ENCODE data around the gene DISP1. TPM values are rescaled to one million over a fixed set of nuclear protein-coding genes. Genes with fewer than 3 reads are reported as not detected.

DISP1 gene
- total and polyA plus RNA-seq, 2 experiments from 2014 or later, result 2.4 to 4.4 TPM

DNA sequence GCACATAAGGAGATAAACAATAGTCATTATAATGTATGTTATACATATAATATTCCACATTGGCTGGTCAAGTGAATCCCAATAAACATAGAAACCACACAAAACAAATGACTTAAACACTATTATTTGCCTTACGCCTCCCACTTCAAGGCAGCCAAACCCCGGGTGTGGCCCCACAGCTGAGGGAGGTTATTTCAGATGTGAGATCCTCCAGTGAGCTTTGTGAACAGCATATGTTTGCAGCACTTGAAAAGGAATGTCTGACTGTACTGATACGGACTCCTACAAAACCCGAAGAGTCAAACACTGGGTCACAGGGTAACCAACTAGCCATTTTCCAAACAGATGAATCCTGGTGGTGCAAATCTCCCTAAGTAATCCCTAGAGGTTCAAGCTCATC is 27.1 kb upstream of the DISP1 start:
- Histone ChIP-seq H4K20me1 (replicated peaks; ENCODE audit: insufficient read depth) (no peaks in the 10 kb centered on the region), H3K4me1 (ENCODE audit: insufficient read depth) (no peaks in the 10 kb centered on the region), H3K4me2 (no peak overlapping the region), H3K27ac (ENCODE audit: low read depth) (no peak overlapping the region), H2AFZ (no peak overlapping the region), H3K4me3 (no peak overlapping the region), H3K36me3 (ENCODE audit: insufficient read depth) (no peaks in the 10 kb centered on the region), H3K9me2 (ENCODE audit: insufficient read depth) (no peaks in the 10 kb centered on the region; the same call in 1 of the 2 replicates), H3F3A (replicated peaks; ENCODE audit: low read depth) (no peaks in the 10 kb centered on the region), H3K79me2 (replicated peaks; ENCODE audit: insufficient read depth) (no peaks in the 10 kb centered on the region), H3K27me3 (ENCODE audit: insufficient read depth) (peaks cover 4% of the 10 kb centered on the region; the same call in 1 of the 2 replicates)
- H3K4me3 Mint-ChIP-seq, result no peak overlapping the region
- ATAC-seq, result no peak
- no peaks in the 10 kb centered on the region for H3K9me3 Mint-ChIP-seq
- no peaks in the 10 kb centered on the region for H3K27me3 Mint-ChIP-seq (ENCODE audit: insufficient read depth, low read depth, poor library complexity)
- DNase-seq (ENCODE audit: low spot score), result no peak
- no peaks in the 10 kb centered on the region for H3K36me3 Mint-ChIP-seq (ENCODE audit: low read depth)
- TF ChIP-seq, protein P1, sequence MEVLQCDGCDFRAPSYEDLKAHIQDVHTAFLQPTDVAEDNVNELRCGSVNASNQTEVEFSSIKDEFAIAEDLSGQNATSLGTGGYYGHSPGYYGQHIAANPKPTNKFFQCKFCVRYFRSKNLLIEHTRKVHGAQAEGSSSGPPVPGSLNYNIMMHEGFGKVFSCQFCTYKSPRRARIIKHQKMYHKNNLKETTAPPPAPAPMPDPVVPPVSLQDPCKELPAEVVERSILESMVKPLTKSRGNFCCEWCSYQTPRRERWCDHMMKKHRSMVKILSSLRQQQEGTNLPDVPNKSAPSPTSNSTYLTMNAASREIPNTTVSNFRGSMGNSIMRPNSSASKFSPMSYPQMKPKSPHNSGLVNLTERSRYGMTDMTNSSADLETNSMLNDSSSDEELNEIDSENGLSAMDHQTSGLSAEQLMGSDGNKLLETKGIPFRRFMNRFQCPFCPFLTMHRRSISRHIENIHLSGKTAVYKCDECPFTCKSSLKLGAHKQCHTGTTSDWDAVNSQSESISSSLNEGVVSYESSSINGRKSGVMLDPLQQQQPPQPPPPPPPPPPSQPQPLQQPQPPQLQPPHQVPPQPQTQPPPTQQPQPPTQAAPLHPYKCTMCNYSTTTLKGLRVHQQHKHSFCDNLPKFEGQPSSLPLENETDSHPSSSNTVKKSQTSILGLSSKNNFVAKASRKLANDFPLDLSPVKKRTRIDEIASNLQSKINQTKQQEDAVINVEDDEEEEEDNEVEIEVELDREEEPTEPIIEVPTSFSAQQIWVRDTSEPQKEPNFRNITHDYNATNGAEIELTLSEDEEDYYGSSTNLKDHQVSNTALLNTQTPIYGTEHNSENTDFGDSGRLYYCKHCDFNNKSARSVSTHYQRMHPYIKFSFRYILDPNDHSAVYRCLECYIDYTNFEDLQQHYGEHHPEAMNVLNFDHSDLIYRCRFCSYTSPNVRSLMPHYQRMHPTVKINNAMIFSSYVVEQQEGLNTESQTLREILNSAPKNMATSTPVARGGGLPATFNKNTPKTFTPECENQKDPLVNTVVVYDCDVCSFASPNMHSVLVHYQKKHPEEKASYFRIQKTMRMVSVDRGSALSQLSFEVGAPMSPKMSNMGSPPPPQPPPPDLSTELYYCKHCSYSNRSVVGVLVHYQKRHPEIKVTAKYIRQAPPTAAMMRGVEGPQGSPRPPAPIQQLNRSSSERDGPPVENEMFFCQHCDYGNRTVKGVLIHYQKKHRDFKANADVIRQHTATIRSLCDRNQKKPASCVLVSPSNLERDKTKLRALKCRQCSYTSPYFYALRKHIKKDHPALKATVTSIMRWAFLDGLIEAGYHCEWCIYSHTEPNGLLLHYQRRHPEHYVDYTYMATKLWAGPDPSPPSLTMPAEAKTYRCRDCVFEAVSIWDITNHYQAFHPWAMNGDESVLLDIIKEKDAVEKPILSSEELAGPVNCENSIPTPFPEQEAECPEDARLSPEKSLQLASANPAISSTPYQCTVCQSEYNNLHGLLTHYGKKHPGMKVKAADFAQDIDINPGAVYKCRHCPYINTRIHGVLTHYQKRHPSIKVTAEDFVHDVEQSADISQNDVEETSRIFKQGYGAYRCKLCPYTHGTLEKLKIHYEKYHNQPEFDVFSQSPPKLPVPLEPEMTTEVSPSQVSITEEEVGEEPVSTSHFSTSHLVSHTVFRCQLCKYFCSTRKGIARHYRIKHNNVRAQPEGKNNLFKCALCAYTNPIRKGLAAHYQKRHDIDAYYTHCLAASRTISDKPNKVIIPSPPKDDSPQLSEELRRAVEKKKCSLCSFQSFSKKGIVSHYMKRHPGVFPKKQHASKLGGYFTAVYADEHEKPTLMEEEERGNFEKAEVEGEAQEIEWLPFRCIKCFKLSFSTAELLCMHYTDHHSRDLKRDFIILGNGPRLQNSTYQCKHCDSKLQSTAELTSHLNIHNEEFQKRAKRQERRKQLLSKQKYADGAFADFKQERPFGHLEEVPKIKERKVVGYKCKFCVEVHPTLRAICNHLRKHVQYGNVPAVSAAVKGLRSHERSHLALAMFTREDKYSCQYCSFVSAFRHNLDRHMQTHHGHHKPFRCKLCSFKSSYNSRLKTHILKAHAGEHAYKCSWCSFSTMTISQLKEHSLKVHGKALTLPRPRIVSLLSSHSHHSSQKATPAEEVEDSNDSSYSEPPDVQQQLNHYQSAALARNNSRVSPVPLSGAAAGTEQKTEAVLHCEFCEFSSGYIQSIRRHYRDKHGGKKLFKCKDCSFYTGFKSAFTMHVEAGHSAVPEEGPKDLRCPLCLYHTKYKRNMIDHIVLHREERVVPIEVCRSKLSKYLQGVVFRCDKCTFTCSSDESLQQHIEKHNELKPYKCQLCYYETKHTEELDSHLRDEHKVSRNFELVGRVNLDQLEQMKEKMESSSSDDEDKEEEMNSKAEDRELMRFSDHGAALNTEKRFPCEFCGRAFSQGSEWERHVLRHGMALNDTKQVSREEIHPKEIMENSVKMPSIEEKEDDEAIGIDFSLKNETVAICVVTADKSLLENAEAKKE (CRISPR knock-in tag; IDR thresholded peaks at IDR 0.05), result no peak
- TF ChIP-seq JUNB (IDR thresholded peaks at IDR 0.05; ENCODE audit: unreplicated experiment), result no peak
- TF ChIP-seq EZH2phosphoT487 (IDR thresholded peaks at IDR 0.05; ENCODE audit: unreplicated experiment), result no peak
- TF ChIP-seq, protein P2, sequence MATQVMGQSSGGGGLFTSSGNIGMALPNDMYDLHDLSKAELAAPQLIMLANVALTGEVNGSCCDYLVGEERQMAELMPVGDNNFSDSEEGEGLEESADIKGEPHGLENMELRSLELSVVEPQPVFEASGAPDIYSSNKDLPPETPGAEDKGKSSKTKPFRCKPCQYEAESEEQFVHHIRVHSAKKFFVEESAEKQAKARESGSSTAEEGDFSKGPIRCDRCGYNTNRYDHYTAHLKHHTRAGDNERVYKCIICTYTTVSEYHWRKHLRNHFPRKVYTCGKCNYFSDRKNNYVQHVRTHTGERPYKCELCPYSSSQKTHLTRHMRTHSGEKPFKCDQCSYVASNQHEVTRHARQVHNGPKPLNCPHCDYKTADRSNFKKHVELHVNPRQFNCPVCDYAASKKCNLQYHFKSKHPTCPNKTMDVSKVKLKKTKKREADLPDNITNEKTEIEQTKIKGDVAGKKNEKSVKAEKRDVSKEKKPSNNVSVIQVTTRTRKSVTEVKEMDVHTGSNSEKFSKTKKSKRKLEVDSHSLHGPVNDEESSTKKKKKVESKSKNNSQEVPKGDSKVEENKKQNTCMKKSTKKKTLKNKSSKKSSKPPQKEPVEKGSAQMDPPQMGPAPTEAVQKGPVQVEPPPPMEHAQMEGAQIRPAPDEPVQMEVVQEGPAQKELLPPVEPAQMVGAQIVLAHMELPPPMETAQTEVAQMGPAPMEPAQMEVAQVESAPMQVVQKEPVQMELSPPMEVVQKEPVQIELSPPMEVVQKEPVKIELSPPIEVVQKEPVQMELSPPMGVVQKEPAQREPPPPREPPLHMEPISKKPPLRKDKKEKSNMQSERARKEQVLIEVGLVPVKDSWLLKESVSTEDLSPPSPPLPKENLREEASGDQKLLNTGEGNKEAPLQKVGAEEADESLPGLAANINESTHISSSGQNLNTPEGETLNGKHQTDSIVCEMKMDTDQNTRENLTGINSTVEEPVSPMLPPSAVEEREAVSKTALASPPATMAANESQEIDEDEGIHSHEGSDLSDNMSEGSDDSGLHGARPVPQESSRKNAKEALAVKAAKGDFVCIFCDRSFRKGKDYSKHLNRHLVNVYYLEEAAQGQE (IDR thresholded peaks at IDR 0.05; ENCODE audit: unreplicated experiment), result no peak
- TF ChIP-seq NANOG (IDR thresholded peaks at IDR 0.05; ENCODE audit: borderline replicate concordance), result no peak
- TF ChIP-seq ZNF331 (CRISPR knock-in tag; IDR thresholded peaks at IDR 0.05; ENCODE audit: low read depth), result no peak
- TF ChIP-seq, protein P3, sequence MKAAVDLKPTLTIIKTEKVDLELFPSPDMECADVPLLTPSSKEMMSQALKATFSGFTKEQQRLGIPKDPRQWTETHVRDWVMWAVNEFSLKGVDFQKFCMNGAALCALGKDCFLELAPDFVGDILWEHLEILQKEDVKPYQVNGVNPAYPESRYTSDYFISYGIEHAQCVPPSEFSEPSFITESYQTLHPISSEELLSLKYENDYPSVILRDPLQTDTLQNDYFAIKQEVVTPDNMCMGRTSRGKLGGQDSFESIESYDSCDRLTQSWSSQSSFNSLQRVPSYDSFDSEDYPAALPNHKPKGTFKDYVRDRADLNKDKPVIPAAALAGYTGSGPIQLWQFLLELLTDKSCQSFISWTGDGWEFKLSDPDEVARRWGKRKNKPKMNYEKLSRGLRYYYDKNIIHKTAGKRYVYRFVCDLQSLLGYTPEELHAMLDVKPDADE (IDR thresholded peaks at IDR 0.05), result no peak
- TF ChIP-seq, protein P4, sequence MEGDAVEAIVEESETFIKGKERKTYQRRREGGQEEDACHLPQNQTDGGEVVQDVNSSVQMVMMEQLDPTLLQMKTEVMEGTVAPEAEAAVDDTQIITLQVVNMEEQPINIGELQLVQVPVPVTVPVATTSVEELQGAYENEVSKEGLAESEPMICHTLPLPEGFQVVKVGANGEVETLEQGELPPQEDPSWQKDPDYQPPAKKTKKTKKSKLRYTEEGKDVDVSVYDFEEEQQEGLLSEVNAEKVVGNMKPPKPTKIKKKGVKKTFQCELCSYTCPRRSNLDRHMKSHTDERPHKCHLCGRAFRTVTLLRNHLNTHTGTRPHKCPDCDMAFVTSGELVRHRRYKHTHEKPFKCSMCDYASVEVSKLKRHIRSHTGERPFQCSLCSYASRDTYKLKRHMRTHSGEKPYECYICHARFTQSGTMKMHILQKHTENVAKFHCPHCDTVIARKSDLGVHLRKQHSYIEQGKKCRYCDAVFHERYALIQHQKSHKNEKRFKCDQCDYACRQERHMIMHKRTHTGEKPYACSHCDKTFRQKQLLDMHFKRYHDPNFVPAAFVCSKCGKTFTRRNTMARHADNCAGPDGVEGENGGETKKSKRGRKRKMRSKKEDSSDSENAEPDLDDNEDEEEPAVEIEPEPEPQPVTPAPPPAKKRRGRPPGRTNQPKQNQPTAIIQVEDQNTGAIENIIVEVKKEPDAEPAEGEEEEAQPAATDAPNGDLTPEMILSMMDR (conservative IDR thresholded peaks at IDR 0.05; ENCODE audit: low read depth in 2 of 2), result no peak
- no peak for TF ChIP-seq ZNF114 (CRISPR knock-in tag; IDR thresholded peaks at IDR 0.05)
- TF ChIP-seq CREB1 (CRISPR knock-in tag; IDR thresholded peaks at IDR 0.05; ENCODE audit: low read depth), result no peak
- TF ChIP-seq POLR2AphosphoS5 (IDR thresholded peaks at IDR 0.05; ENCODE audit: low read depth), result no peak
- TF ChIP-seq STAT1 (IDR thresholded peaks at IDR 0.05; ENCODE audit: unreplicated experiment), result no peak
- TF ChIP-seq EZH2 (IDR thresholded peaks at IDR 0.05; ENCODE audit: low read depth, unreplicated experiment), result no peak
- H3K4me1 Mint-ChIP-seq, result no peaks in the 10 kb centered on the region
- no peak overlapping the region for H3K27ac Mint-ChIP-seq
